PC-9 (cell line): ENCODE data around the gene MFNG. TPM values are rescaled to one million over a fixed set of nuclear protein-coding genes. Genes with fewer than 3 reads are reported as not detected.

Source experiments
- BruUV-seq: library from RNA; stranded (reverse); fragments of 400-500 nt; replicated peaks from 2 replicates; lab custom pipeline; 2021; lab: Mats Ljungman, UMichigan
- CTCF ChIA-PET: fragments of 300-600 bp; sonication (Branson Sonifier 250); formaldehyde crosslinking; loops from one replicate; lab custom pipeline; 2022; ENCODE audit warnings: antibody characterized with exemption; lab: Charles Lee
- POLR2A ChIA-PET: fragments of 300-600 bp; sonication (Branson Sonifier 250); formaldehyde crosslinking; loops from one replicate; lab custom pipeline; 2022; ENCODE audit warnings: antibody characterized with exemption; ENCODE audit not compliant: unreplicated experiment; lab: Charles Lee
- DNase-seq, 2 experiments: peaks; one replicate each; pipeline versions ENCODE4 v3.0.0 to v3.0.0-alpha.2; 2015 to 2022; ENCODE audit warnings: mixed read lengths in 1 of 2
- H2AFZ ChIP-seq: fragments of 200-600 bp; sonication (generic); 2 replicates; pipeline ENCODE4 v1.8.1; 2017; ENCODE audit warnings: antibody characterized with exemption
- H3F3A ChIP-seq: fragments of 200-600 bp; sonication (generic); 2 replicates; pipeline ENCODE4 v1.8.1; 2017; ENCODE audit warnings: antibody characterized with exemption, mild to moderate bottlenecking, low read depth; ENCODE audit not compliant: insufficient read depth
- H3K27ac ChIP-seq: fragments of 200-600 bp; sonication (generic); 2 replicates; pipeline ENCODE4 v1.6.1; 2016; ENCODE audit warnings: mixed run types
- H3K27me3 ChIP-seq: fragments of 200-600 bp; sonication (generic); 2 replicates; pipeline ENCODE4 v1.6.1; 2016; ENCODE audit warnings: low read depth, mixed run types; ENCODE audit not compliant: insufficient read depth
- H3K36me3 ChIP-seq: fragments of 200-600 bp; sonication (generic); 2 replicates; pipeline ENCODE4 v1.6.1; 2016; ENCODE audit warnings: low read depth, mixed run types
- H3K4me1 ChIP-seq: fragments of 200-600 bp; sonication (generic); replicated peaks from 2 replicates; pipeline ENCODE4 v1.6.1; 2016; ENCODE audit warnings: mixed run types; ENCODE audit not compliant: insufficient read depth
- H3K4me2 ChIP-seq: fragments of 200-600 bp; sonication (generic); 2 replicates; pipeline ENCODE4 v1.6.1; 2017; ENCODE audit warnings: mixed run types
- H3K4me3 ChIP-seq: fragments of 200-600 bp; sonication (generic); 2 replicates; pipeline ENCODE4 v1.6.1; 2016; ENCODE audit warnings: mixed run types
- H3K79me2 ChIP-seq: fragments of 200-600 bp; sonication (generic); 2 replicates; pipeline ENCODE4 v1.6.1; 2017; ENCODE audit warnings: low read depth, mixed run types
- H3K9me2 ChIP-seq: fragments of 200-600 bp; sonication (generic); 2 replicates; pipeline ENCODE4 v1.8.1; 2017; ENCODE audit warnings: mild to moderate bottlenecking; ENCODE audit not compliant: insufficient read depth
- H3K9me3 ChIP-seq: fragments of 200-600 bp; sonication (generic); 2 replicates; pipeline ENCODE4 v1.8.1; 2016; ENCODE audit warnings: low read depth; ENCODE audit not compliant: insufficient read depth
- H4K20me1 ChIP-seq: fragments of 200-600 bp; sonication (generic); 2 replicates; pipeline ENCODE4 v1.8.1; 2017; ENCODE audit not compliant: insufficient read depth
- EZH2 ChIP-seq: fragments of 200-600 bp; sonication (generic); IDR thresholded peaks from 2 replicates; pipeline ENCODE4 v1.8.0; 2017; ENCODE audit warnings: antibody characterized with exemption, low read depth
- intact Hi-C: fragments of 100-400 bp; cut with micrococcal nuclease; formaldehyde crosslinking; loops from one replicate; pipeline ENCODE4 v1.10.0; 2022; ENCODE audit not compliant: unreplicated experiment
- total RNA-seq: library from RNA; stranded (reverse); gene quantifications from 2 replicates; pipeline ENCODE4 v1.2.3, GENCODE V29; 2021
- TF ChIP-seq, protein P1 (sequence below): fragments of 200-600 bp; sonication (generic); conservative IDR thresholded peaks from 2 replicates; pipeline ENCODE4 v1.6.1; 2017; ENCODE audit warnings: mixed run types, antibody characterized with exemption, mild to moderate bottlenecking, moderate library complexity

MFNG gene
- total RNA-seq, 1 experiment from 2014 or later = 28.1 TPM

GRCh38 chr22:37483050-37483449 is 3.1 kb downstream of the MFNG start:
- POLR2A ChIA-PET = no interaction called here
- CTCF ChIA-PET = no interaction called here
- no peaks in the 10 kb centered on the region for H3K36me3 ChIP-seq
- no peak for TF ChIP-seq EZH2
- TF ChIP-seq, protein P1, sequence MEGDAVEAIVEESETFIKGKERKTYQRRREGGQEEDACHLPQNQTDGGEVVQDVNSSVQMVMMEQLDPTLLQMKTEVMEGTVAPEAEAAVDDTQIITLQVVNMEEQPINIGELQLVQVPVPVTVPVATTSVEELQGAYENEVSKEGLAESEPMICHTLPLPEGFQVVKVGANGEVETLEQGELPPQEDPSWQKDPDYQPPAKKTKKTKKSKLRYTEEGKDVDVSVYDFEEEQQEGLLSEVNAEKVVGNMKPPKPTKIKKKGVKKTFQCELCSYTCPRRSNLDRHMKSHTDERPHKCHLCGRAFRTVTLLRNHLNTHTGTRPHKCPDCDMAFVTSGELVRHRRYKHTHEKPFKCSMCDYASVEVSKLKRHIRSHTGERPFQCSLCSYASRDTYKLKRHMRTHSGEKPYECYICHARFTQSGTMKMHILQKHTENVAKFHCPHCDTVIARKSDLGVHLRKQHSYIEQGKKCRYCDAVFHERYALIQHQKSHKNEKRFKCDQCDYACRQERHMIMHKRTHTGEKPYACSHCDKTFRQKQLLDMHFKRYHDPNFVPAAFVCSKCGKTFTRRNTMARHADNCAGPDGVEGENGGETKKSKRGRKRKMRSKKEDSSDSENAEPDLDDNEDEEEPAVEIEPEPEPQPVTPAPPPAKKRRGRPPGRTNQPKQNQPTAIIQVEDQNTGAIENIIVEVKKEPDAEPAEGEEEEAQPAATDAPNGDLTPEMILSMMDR = no peak
- no peaks in the 10 kb centered on the region for H3K4me1 ChIP-seq
- no peaks in the 10 kb centered on the region for H3K9me2 ChIP-seq
- intact Hi-C loops = no loop called here
- DNase-seq = no peak
- H2AFZ ChIP-seq = no peak overlapping the region
- H3K27me3 ChIP-seq = no peaks in the 10 kb centered on the region
- no peak overlapping the region for H3K27ac ChIP-seq
- H3K79me2 ChIP-seq = no peaks in the 10 kb centered on the region
- H3K9me3 ChIP-seq = no peaks in the 10 kb centered on the region
- no peak overlapping the region for H3K4me2 ChIP-seq
- H4K20me1 ChIP-seq = no peaks in the 10 kb centered on the region
- peaks cover 17% of the 10 kb centered on the region; the same call in 1 of the 2 replicates for H3F3A ChIP-seq
- H3K4me3 ChIP-seq = no peak overlapping the region
- BruUV-seq = no TSS peak

DNA sequence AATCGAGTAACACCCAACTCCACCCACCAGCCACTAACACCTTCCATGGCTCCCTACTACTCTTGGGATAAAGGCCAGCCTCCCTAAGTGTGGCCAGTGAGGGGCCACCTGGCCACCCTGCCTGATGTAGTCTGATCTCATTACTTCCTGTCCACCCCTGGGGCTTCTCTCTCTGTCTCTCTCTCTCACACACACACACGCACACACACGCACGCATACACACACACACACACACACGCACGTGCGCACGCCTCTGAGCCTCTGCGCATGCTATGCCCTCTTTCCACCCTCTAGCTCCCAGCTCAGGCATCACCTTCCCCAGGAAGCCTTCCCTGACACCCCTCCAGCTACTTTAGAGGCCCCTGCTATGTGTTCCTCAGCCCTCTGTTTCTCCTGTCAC is 3.9 kb downstream of the MFNG start:
- Histone ChIP-seq H3K27ac (no peak overlapping the region), H4K20me1 (no peaks in the 10 kb centered on the region), H3K79me2 (no peaks in the 10 kb centered on the region), H3F3A (peaks cover 21% of the 10 kb centered on the region; the same call in 1 of the 2 replicates), H3K4me1 (no peaks in the 10 kb centered on the region), H2AFZ (no peak overlapping the region), H3K4me2 (no peak overlapping the region), H3K4me3 (no peak overlapping the region), H3K9me2 (no peaks in the 10 kb centered on the region), H3K27me3 (no peaks in the 10 kb centered on the region), H3K9me3 (no peaks in the 10 kb centered on the region), H3K36me3 (no peaks in the 10 kb centered on the region)
- intact Hi-C loops = no loop called here
- TF ChIP-seq, protein P1 = no peak
- no TSS peak for BruUV-seq
- POLR2A ChIA-PET = no interaction called here
- DNase-seq = no peak
- CTCF ChIA-PET = interaction anchor here (0.5 kb wide), 1 partner anchor 166 kb away, joined by 3 read pairs; no protein-coding TSS in a partner anchor

DNA sequence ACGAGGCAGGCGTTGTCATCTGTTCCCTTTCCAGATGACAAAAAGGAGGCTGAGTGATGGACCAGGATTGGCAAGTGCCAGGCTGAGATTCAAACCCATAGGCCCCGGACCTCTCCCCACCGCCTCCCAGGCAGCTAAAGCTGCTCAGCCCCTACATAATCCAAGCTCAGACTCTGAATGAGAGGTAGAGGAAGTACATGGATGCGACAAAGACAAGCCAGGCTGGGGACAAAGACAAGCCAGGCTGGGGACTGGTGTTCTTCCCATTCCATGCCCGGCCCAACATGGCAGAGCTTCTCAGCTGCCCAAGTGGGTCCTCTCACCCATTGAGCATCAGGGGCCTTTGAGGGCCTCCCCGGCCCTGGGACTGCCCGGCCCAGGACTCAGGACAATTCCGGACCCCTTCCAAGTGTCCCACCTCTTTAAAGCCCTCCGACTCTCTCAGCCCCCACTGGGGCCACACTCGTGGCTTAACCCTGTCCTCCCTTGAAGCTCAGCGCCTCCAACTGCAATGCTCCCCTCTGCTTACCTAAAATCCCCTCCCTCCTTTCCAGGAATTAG is 4.8 kb downstream of the MFNG start:
- Histone ChIP-seq H3K4me3 (no peak overlapping the region), H3K4me1 (no peaks in the 10 kb centered on the region), H2AFZ (no peak overlapping the region), H3K27me3 (no peaks in the 10 kb centered on the region), H3K36me3 (no peaks in the 10 kb centered on the region), H4K20me1 (no peaks in the 10 kb centered on the region), H3K9me3 (no peaks in the 10 kb centered on the region), H3K79me2 (no peaks in the 10 kb centered on the region), H3K9me2 (no peaks in the 10 kb centered on the region), H3F3A (peaks cover 18% of the 10 kb centered on the region; the same call in 1 of the 2 replicates), H3K4me2 (no peak overlapping the region), H3K27ac (no peak overlapping the region)
- no peak for DNase-seq
- no TSS peak for BruUV-seq
- TF ChIP-seq, protein P1 = no peak
- TF ChIP-seq EZH2 = no peak
- ChIA-PET POLR2A (no interaction called here), CTCF (no interaction called here)
- intact Hi-C loops = no loop called here
